GM21737 (cell line): ENCODE measurements around the gene CLDN3.
A peak's percentile ranks its signal among the peaks of the same experiment; 100 is the strongest.

Experiments
- ATAC-seq: cut with Tn5 transposase; IDR thresholded peaks from one replicate; pipeline ENCODE4 v1.9.1; 2021; ENCODE audit warnings: mild to moderate bottlenecking, moderate library complexity; ENCODE audit not compliant: unreplicated experiment

Gene CLDN3

GRCh38 chr7:73773700-73774517 is 3.8 kb upstream of the CLDN3 start:
- no peak for ATAC-seq

- no peak for ATAC-seq
These were observed 995 bp upstream of the CLDN3 start for GRCh38 chr7:73770860-73771670.

GRCh38 chr7:73769481-73770001 is 529 bp downstream of the CLDN3 start:
- ATAC-seq, result no peak

GRCh38 chr7:73768641-73769480 is 1.2 kb downstream of the CLDN3 start:
- no peak for ATAC-seq

- ATAC-seq, result no peak
These were observed 3.4 kb downstream of the CLDN3 start for GRCh38 chr7:73766556-73767229.

GRCh38 chr7:73762659-73762999 is 7.4 kb downstream of the CLDN3 start:
- ATAC-seq, result no peak

- no peak for ATAC-seq
These were observed 8.0 kb downstream of the CLDN3 start for GRCh38 chr7:73761854-73762658.

- no peak for ATAC-seq
These were observed 11.4 kb downstream of the CLDN3 start for GRCh38 chr7:73758581-73759138.

- no peak for ATAC-seq
These were observed 19.9 kb downstream of the CLDN3 start for GRCh38 chr7:73749931-73750776.

GRCh38 chr7:73746378-73746777 is 23.7 kb downstream of the CLDN3 start:
- no peak for ATAC-seq

GRCh38 chr7:73742753-73743641 is 27.1 kb downstream of the CLDN3 start:
- no peak for ATAC-seq

GRCh38 chr7:73742338-73742752 is 27.7 kb downstream of the CLDN3 start:
- ATAC-seq, result no peak

- no peak for ATAC-seq
These were observed 28.5 kb downstream of the CLDN3 start for GRCh38 chr7:73741600-73741999.

- no peak for ATAC-seq
These were observed 29.3 kb downstream of the CLDN3 start for GRCh38 chr7:73740771-73741170.

GRCh38 chr7:73740212-73740611 is 29.9 kb downstream of the CLDN3 start:
- ATAC-seq, result no peak

- no peak for ATAC-seq
These were observed 30.7 kb downstream of the CLDN3 start for GRCh38 chr7:73739387-73739767.

GRCh38 chr7:73738612-73739386 is 31.3 kb downstream of the CLDN3 start, which contains the start of gene ABHD11:
ABHD11 (minus strand) TSS chr7:73738802; CDS start chr7:73738770, 32 bp downstream.
- peak; percentile 86 for ATAC-seq
